ENCODE measurements around the gene AMIGO3.

DNA sequence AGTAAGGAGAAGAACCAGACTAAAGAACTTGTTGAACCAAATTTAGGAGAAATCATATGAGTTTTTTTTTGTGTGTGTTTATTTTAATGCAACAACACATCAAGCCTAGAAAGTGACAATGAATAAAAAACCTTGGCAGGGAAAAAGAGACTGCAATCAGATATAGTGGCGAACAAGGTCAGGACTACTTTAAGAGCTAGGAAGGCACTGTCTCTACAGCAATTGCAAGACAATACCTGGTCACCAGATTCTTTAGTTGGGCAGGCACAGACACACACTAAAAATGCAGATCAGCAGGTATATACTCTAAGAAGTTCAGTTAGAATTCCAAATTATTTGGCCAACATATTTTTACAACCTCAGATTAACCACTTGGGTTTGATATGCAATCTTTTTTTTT lies 35.1 kb upstream of the AMIGO3 start:
- TF ChIP-seq, protein P1, sequence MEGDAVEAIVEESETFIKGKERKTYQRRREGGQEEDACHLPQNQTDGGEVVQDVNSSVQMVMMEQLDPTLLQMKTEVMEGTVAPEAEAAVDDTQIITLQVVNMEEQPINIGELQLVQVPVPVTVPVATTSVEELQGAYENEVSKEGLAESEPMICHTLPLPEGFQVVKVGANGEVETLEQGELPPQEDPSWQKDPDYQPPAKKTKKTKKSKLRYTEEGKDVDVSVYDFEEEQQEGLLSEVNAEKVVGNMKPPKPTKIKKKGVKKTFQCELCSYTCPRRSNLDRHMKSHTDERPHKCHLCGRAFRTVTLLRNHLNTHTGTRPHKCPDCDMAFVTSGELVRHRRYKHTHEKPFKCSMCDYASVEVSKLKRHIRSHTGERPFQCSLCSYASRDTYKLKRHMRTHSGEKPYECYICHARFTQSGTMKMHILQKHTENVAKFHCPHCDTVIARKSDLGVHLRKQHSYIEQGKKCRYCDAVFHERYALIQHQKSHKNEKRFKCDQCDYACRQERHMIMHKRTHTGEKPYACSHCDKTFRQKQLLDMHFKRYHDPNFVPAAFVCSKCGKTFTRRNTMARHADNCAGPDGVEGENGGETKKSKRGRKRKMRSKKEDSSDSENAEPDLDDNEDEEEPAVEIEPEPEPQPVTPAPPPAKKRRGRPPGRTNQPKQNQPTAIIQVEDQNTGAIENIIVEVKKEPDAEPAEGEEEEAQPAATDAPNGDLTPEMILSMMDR (IDR thresholded peaks at IDR 0.05) = no peak
- TF ChIP-seq EP300 (IDR thresholded peaks at IDR 0.05; ENCODE audit: borderline replicate concordance in 1 of 2, low read depth in 1 of 2, low read length in 1 of 2) (no peak), ELF1 (IDR thresholded peaks at IDR 0.05) (no peak), NFIC (IDR thresholded peaks at IDR 0.05; ENCODE audit: borderline replicate concordance) (no peak), POLR2AphosphoS5 (IDR thresholded peaks at IDR 0.05; ENCODE audit: low read depth, low read length) (no peak), FOXM1 (IDR thresholded peaks at IDR 0.05; ENCODE audit: low read depth) (no peak), EZH2phosphoT487 (IDR thresholded peaks at IDR 0.05; ENCODE audit: borderline replicate concordance, low read depth) (no peak), TAF1 (IDR thresholded peaks at IDR 0.05; ENCODE audit: borderline replicate concordance, low read depth, low read length) (no peak), TEAD4 (IDR thresholded peaks at IDR 0.05; ENCODE audit: borderline replicate concordance, insufficient read depth) (no peak), RFX5 (IDR thresholded peaks at IDR 0.05; ENCODE audit: low read length) (no peak), RAD21 (IDR thresholded peaks at IDR 0.05; ENCODE audit: low read length) (no peak), MXI1 (IDR thresholded peaks at IDR 0.05; ENCODE audit: low read depth, low read length) (no peak)
- TF ChIP-seq, protein P2, sequence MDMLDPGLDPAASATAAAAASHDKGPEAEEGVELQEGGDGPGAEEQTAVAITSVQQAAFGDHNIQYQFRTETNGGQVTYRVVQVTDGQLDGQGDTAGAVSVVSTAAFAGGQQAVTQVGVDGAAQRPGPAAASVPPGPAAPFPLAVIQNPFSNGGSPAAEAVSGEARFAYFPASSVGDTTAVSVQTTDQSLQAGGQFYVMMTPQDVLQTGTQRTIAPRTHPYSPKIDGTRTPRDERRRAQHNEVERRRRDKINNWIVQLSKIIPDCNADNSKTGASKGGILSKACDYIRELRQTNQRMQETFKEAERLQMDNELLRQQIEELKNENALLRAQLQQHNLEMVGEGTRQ (IDR thresholded peaks at IDR 0.05; ENCODE audit: borderline replicate concordance, low read depth, low read length) = no peak
- TF ChIP-seq, protein P3, sequence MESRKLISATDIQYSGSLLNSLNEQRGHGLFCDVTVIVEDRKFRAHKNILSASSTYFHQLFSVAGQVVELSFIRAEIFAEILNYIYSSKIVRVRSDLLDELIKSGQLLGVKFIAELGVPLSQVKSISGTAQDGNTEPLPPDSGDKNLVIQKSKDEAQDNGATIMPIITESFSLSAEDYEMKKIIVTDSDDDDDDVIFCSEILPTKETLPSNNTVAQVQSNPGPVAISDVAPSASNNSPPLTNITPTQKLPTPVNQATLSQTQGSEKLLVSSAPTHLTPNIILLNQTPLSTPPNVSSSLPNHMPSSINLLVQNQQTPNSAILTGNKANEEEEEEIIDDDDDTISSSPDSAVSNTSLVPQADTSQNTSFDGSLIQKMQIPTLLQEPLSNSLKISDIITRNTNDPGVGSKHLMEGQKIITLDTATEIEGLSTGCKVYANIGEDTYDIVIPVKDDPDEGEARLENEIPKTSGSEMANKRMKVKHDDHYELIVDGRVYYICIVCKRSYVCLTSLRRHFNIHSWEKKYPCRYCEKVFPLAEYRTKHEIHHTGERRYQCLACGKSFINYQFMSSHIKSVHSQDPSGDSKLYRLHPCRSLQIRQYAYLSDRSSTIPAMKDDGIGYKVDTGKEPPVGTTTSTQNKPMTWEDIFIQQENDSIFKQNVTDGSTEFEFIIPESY (IDR thresholded peaks at IDR 0.05; ENCODE audit: borderline replicate concordance, low read depth) = no peak
